ENCODE results near the gene PAPOLB.

PAPOLB gene

GRCh38 chr7:4876586-4876985, 14.8 kb upstream of the PAPOLB start:
- no peak for DNase-seq

GRCh38 chr7:4875391-4875790, 13.6 kb upstream of the PAPOLB start:
- no peak for DNase-seq

GRCh38 chr7:4873071-4873944, 11.5 kb upstream of the PAPOLB start:
- no peak for DNase-seq

GRCh38 chr7:4871930-4872675, 10.3 kb upstream of the PAPOLB start:
- no peak for DNase-seq

GRCh38 chr7:4871056-4871680, 9.3 kb upstream of the PAPOLB start:
- no peak for DNase-seq

- DNase-seq: no peak
Measured at GRCh38 chr7:4868493-4868892, 6.7 kb upstream of the PAPOLB start.

- no peak for DNase-seq
Measured at GRCh38 chr7:4866528-4867496, 5.0 kb upstream of the PAPOLB start.

- no peak for DNase-seq
Measured at GRCh38 chr7:4862156-4862555, 326 bp upstream of the PAPOLB start.

- DNase-seq: no peak
Measured at GRCh38 chr7:4861227-4861626, 603 bp downstream of the PAPOLB start.

- DNase-seq: no peak
Measured at GRCh38 chr7:4857189-4857588, 4.6 kb downstream of the PAPOLB start.

- peak; percentile 33 for DNase-seq
Measured at GRCh38 chr7:4856336-4857057, 5.3 kb downstream of the PAPOLB start.

- DNase-seq: no peak
Measured at GRCh38 chr7:4854916-4855315, 6.9 kb downstream of the PAPOLB start.

GRCh38 chr7:4851459-4852422, 10.1 kb downstream of the PAPOLB start:
- no peak for DNase-seq

- DNase-seq: no peak
Measured at GRCh38 chr7:4850262-4850795, 11.5 kb downstream of the PAPOLB start.

GRCh38 chr7:4849390-4849789, 12.4 kb downstream of the PAPOLB start:
- DNase-seq: peak; percentile 27

GRCh38 chr7:4845740-4846142, 16.1 kb downstream of the PAPOLB start:
- DNase-seq: no peak

- no peak for DNase-seq
Measured at GRCh38 chr7:4842319-4843064, 19.3 kb downstream of the PAPOLB start.

- DNase-seq: no peak
Measured at GRCh38 chr7:4841836-4842235, 20.0 kb downstream of the PAPOLB start.

- no peak for DNase-seq
Measured at GRCh38 chr7:4841007-4841784, 20.6 kb downstream of the PAPOLB start.
